ENCODE measurements around the gene METTL23. TPM values are rescaled to one million over a fixed set of nuclear protein-coding genes. Genes with fewer than 3 reads are reported as not detected.

METTL23 gene
- total RNA-seq, 4 donors from 2014 or later, result 13.8 to 32.5 (median 21.6) TPM

GRCh38 chr17:76684756-76685155, 41.9 kb upstream of the METTL23 start:
- H3K4me3 ChIP-seq, result no peak overlapping the region
- peaks cover 23 to 42% of the 10 kb centered on the region in 2 donors for H3K4me1 ChIP-seq
- TF ChIP-seq POLR2A (IDR thresholded peaks at IDR 0.05) (no peak), CTCF (IDR thresholded peaks at IDR 0.05) (no peak)
- H3K9me3 ChIP-seq, result no peaks in the 10 kb centered on the region
- peak overlapping the region; percentile 83 to 90 for H3K27ac ChIP-seq
- intact Hi-C loops (cut with DNase I; ENCODE audit: low total_unique reads), result loop anchor here (5.0 kb wide), 1 partner anchor 33 kb away; no protein-coding TSS in a partner anchor
- H3K36me3 ChIP-seq, result no peaks in the 10 kb centered on the region
- DNase-seq, result no peak
- H3K27me3 ChIP-seq, result no peaks in the 10 kb centered on the region

GRCh38 chr17:76685366-76685765, 41.3 kb upstream of the METTL23 start:
- Histone ChIP-seq H3K9me3 (no peaks in the 10 kb centered on the region), H3K27me3 (no peaks in the 10 kb centered on the region), H3K27ac (peak overlapping the region; percentile 83 to 90), H3K36me3 (no peaks in the 10 kb centered on the region), H3K4me1 (peaks cover 23 to 42% of the 10 kb centered on the region in 2 donors), H3K4me3 (no peak overlapping the region)
- intact Hi-C loops (cut with DNase I; ENCODE audit: low total_unique reads), result no loop called here
- DNase-seq, result no peak
- TF ChIP-seq CTCF (IDR thresholded peaks at IDR 0.05) (no peak), POLR2A (IDR thresholded peaks at IDR 0.05) (no peak)

GRCh38 chr17:76685846-76686245, 40.8 kb upstream of the METTL23 start:
- H3K27me3 ChIP-seq, result no peaks in the 10 kb centered on the region
- no peak for TF ChIP-seq POLR2A (IDR thresholded peaks at IDR 0.05)
- no peak for TF ChIP-seq CTCF (IDR thresholded peaks at IDR 0.05)
- no peak for DNase-seq
- H3K4me3 ChIP-seq, result no peak overlapping the region
- H3K27ac ChIP-seq, result peak overlapping the region; percentile 83 to 90
- peaks cover 21 to 39% of the 10 kb centered on the region in 2 donors for H3K4me1 ChIP-seq
- intact Hi-C loops (cut with DNase I; ENCODE audit: low total_unique reads), result no loop called here
- no peaks in the 10 kb centered on the region for H3K9me3 ChIP-seq
- H3K36me3 ChIP-seq, result no peaks in the 10 kb centered on the region

- intact Hi-C loops (cut with DNase I; ENCODE audit: low total_unique reads), result no loop called here
- no peak for DNase-seq
- Histone ChIP-seq H3K4me3 (no peak overlapping the region), H3K27me3 (no peaks in the 10 kb centered on the region), H3K27ac (peak overlapping the region; percentile 83 to 90), H3K4me1 (peaks cover 19 to 30% of the 10 kb centered on the region in 2 donors), H3K36me3 (no peaks in the 10 kb centered on the region), H3K9me3 (no peaks in the 10 kb centered on the region)
- TF ChIP-seq CTCF (IDR thresholded peaks at IDR 0.05), result no peak
- TF ChIP-seq POLR2A (IDR thresholded peaks at IDR 0.05), result no peak
These were observed 39.9 kb upstream of the METTL23 start for GRCh38 chr17:76686538-76687297.

GRCh38 chr17:76687298-76688164, 39.1 kb upstream of the METTL23 start:
- TF ChIP-seq POLR2A (IDR thresholded peaks at IDR 0.05) (no peak), CTCF (IDR thresholded peaks at IDR 0.05) (no peak)
- Histone ChIP-seq H3K27ac (peak overlapping the region; percentile 83 to 90), H3K27me3 (no peaks in the 10 kb centered on the region), H3K9me3 (no peaks in the 10 kb centered on the region), H3K4me3 (no peak overlapping the region), H3K4me1 (peaks cover 18 to 25% of the 10 kb centered on the region in 2 donors), H3K36me3 (no peaks in the 10 kb centered on the region)
- intact Hi-C loops (cut with DNase I; ENCODE audit: low total_unique reads), result no loop called here
- DNase-seq, result peak; percentile 78 to 83
